GM12875 (cell line): ENCODE measurements around the gene BCAR1.

ENCODE experiments used
- H3K4me3 ChIP-seq: one replicate; pipeline ENCODE4 v1.5.1; 2011; ENCODE audit warnings: low read depth, low read length, control low read depth
- CTCF ChIP-seq: IDR thresholded peaks from 2 replicates; pipeline ENCODE4 v1.5.1; 2011; ENCODE audit warnings: low read depth, mild to moderate bottlenecking, control low read depth, inconsistent platforms, low read length, moderate library complexity, borderline replicate concordance; ENCODE audit not compliant: insufficient read depth

Gene BCAR1

DNA sequence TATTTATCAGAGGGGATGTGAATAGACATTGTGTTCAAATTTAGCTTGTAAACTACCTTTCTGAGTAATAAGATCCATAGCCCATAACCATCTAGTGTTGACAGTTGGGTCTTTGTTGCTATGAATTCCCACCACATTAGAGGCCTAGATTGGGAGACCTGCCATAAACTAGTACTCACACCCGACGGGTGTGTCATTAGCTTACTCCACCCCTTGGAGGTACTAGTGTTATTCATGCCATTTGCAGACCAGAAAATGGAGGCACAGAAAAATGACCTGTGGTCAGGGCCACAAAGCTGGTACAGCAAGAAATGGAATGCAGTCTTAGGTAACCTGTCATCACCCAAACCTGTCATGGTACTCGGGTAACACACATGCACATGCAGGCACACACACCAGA, 41.3 kb upstream of the BCAR1 start:
- TF ChIP-seq CTCF, result no peak

DNA sequence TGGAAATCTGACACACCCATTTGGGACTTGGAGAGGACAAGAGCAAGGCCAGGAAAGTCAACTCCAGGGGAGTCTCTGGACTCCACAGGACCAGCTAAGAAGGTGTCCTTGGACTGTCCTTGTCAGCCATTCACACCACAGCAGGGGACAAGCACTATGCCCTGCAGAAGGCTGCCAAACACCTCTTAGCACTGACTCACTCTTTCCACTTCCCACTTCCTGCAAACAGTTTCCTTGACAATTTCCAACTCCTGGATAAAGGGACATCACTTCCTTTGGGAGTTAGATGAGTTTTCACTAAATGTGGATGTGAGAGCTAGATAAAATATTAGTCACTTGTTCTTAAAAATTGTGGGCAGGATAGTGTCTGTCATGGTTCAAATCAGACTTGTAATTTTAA, 37.8 kb upstream of the BCAR1 start:
- no peak overlapping the region for H3K4me3 ChIP-seq
- no peak for TF ChIP-seq CTCF

More for the DNA sequence above, 41.3 kb upstream of the BCAR1 start:
- H3K4me3 ChIP-seq, result no peak overlapping the region

GRCh38 chr16:75288596-75289120, 37.2 kb upstream of the BCAR1 start:
- H3K4me3 ChIP-seq, result no peak overlapping the region
- TF ChIP-seq CTCF, result no peak

- no peak overlapping the region for H3K4me3 ChIP-seq
- TF ChIP-seq CTCF, result no peak
Measured at GRCh38 chr16:75288181-75288580, 36.8 kb upstream of the BCAR1 start.

- no peak for TF ChIP-seq CTCF
- no peak overlapping the region for H3K4me3 ChIP-seq
Measured at GRCh38 chr16:75287708-75288107, 36.3 kb upstream of the BCAR1 start.

- TF ChIP-seq CTCF, result no peak
- no peak overlapping the region for H3K4me3 ChIP-seq
Measured at GRCh38 chr16:75286389-75286788, 35.0 kb upstream of the BCAR1 start.

DNA sequence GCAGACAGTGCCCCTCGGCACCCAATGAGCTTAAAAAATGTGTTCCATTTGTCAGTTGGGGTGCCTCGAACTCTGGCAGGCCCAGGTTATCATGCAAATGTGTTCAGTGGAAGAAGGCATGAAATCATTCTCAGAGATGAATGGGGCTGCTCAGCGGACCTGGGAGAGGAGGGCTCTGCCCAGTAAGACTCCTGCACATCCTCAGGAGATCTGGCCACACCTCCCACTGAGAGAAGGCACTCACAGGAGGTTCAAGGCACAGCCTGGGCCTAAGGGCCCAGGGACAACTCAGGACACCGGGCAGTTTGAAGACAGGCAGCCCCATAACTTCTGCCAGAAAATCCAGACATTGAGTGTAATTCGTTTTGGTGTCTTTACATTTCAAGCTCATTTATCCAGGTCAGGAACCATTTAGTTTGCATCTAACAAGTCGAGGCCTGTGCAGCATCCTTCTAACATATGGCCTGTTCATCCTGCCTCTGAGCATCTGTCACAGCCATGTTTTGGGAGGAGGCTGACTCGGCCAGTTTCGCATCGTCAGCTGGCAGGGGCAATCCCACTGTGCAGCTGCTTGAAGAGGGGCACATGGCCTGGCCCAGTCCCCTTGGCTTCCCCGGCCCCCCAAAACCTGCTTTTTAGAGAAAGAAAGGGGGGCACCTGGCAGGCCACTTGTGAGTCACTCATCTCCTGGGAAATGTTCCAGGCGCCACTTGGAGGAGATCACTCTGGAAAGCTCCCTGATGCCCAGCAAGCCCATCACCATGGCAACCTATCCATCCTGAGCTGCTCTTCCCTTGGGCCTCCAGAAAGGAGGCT, 31.2 kb upstream of the BCAR1 start:
- no peak for TF ChIP-seq CTCF
- H3K4me3 ChIP-seq, result no peak overlapping the region
